ENCODE data around the gene IGSF1.
"Not testable (repeated sequence)": the region's sequence is repeated elsewhere in the genome, so short reads cannot be mapped to it uniquely, and the experiment has no call there.

IGSF1 gene

GRCh38 chrX:131271274-131271673, 17.8 kb downstream of the IGSF1 start:
- DNase-seq: no peak

GRCh38 chrX:131270080-131270479, 19.0 kb downstream of the IGSF1 start:
- DNase-seq: no peak

GRCh38 chrX:131264665-131265064, 24.4 kb downstream of the IGSF1 start:
- DNase-seq: no peak

- DNase-seq: no peak
These were observed 25.1 kb downstream of the IGSF1 start for GRCh38 chrX:131264053-131264452.

- DNase-seq: no peak
These were observed 26.1 kb downstream of the IGSF1 start for GRCh38 chrX:131262738-131263679.

GRCh38 chrX:131262200-131262599, 26.9 kb downstream of the IGSF1 start:
- DNase-seq: no peak

GRCh38 chrX:131257367-131257766, 31.7 kb downstream of the IGSF1 start:
- DNase-seq: no peak

GRCh38 chrX:131250984-131251738, 37.9 kb downstream of the IGSF1 start:
- not testable (repeated sequence) for DNase-seq

- no peak for DNase-seq
These were observed 50.0 kb downstream of the IGSF1 start for GRCh38 chrX:131239057-131239456.

GRCh38 chrX:131237363-131237762, 51.7 kb downstream of the IGSF1 start:
- no peak for DNase-seq

GRCh38 chrX:131235768-131236545, 53.1 kb downstream of the IGSF1 start:
- no peak for DNase-seq

GRCh38 chrX:131227608-131228007, 61.5 kb downstream of the IGSF1 start:
- no peak for DNase-seq

GRCh38 chrX:131226591-131226990, 62.5 kb downstream of the IGSF1 start:
- DNase-seq: no peak

- no peak for DNase-seq
These were observed 64.0 kb downstream of the IGSF1 start for GRCh38 chrX:131225078-131225477.

Measured in DMS 273 treated with DMSO at 0.1 percent for 48 hours (cell line).